ENCODE measurements around the gene OR2S2.

- TF ChIP-seq CTCF (IDR thresholded peaks at IDR 0.05) = no peak
- no peak for TF ChIP-seq ZNF396 (CRISPR knock-in tag; IDR thresholded peaks at IDR 0.05; ENCODE audit: borderline replicate concordance)
- no peak for TF ChIP-seq ZBTB43 (CRISPR knock-in tag; IDR thresholded peaks at IDR 0.05)
- TF ChIP-seq FOXP4 (CRISPR knock-in tag; IDR thresholded peaks at IDR 0.05) = no peak
- no peak for TF ChIP-seq MAX (CRISPR knock-in tag; IDR thresholded peaks at IDR 0.05)
- no peak for TF ChIP-seq KAT7 (CRISPR knock-in tag; IDR thresholded peaks at IDR 0.05; ENCODE audit: borderline replicate concordance)
- TF ChIP-seq ATF2 (CRISPR knock-in tag; IDR thresholded peaks at IDR 0.05; ENCODE audit: borderline replicate concordance, low read depth) = no peak
Measured at GRCh38 chr9:36007316-36007708, 49.4 kb upstream of the OR2S2 start.

Data from WTC11 (cell line).